Fibroblast of skin of right biceps (primary cell): Measurements from ENCODE around the gene SNX6.

Experiments
- DNase-seq: peaks from one replicate; pipeline ENCODE4 v3.0.0-alpha.2; 2013

SNX6 gene

GRCh38 chr14:34633742-34634141 lies 3.8 kb upstream of the SNX6 start:
- DNase-seq, result no peak

DNA sequence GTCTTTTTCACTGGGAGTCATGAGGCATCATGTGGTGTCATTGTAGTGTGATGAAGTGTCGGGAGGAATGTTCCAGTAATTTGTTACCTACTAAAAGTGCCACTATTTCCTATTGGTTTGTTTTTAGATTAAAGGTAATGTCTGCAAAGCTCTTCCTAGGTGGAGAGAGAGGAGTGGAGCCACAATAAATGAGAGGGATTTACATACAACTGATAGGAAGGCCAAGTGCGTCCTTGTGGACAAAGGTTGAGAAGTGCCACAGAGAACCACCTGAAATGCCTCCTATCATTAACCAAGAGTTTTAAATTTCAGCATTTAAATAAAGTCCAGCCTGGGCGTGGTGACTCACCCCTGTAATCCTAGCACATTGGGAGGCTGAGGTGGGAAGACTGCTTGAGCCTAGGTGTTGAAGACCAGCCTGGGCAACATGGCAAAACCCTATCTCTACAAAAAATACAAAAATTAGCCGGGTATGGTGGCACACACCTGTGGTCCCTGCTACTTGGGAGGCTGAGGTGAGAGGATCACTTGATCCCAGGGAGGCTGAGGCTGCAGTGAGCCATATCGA lies 2.5 kb upstream of the SNX6 start:
- no peak for DNase-seq

DNA sequence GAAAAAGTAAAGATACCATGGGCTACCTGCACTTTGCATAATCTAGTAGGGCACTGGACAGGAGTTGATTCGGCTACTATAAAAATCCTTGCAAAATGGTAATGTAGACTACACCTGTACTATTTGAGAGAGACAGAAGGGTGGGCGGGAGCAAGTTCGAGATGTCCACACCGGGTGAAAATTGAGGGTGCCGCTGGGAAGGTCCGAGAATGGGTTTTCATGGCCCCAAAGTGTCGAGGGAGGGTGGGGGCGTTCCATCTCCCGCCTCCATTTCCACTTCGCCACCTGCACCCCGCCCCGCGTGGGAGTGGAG lies 648 bp downstream of the SNX6 start:
- no peak for DNase-seq

DNA sequence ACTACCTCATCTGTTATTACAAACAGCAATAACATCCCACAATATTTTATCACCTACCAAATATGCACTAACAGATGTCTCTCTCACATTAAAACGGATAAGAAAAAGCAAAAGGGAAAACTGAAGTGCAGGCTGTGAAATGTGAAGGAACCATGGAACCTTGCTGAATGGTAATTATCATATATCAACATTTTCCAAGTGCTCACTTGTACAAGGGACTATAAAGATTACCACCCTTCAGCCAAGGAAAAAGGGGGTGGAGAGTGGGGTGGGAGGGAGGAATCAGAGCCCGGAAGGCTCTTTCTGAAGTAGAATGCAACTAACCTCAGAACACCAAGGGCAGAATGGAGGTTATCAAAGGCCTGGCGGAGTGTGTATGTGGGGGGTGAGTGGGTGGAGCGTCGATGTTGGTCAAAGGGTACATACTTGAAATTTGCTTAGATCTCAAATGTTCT lies 1.2 kb downstream of the SNX6 start:
- DNase-seq, result peak; percentile 32

DNA sequence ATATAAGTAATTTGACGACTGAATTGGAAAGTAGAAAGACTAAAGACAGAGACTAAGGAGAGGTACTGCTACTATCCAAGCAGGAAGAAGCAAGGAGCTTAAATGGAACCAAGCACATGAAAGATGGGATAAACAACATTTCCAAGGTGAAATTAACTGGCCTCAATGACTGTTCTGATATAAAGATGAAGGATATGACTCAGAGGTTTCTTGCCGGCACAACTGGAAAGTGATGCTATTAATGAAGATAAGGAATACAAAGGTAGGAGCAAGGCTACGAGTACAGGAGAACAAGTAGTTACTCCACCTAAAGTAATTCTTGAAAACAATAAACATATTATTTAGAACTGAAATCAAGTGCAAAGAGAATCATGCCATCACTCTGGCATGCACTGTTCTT lies 6.4 kb downstream of the SNX6 start:
- no peak for DNase-seq

GRCh38 chr14:34620839-34621238 lies 9.1 kb downstream of the SNX6 start:
- no peak for DNase-seq

DNA sequence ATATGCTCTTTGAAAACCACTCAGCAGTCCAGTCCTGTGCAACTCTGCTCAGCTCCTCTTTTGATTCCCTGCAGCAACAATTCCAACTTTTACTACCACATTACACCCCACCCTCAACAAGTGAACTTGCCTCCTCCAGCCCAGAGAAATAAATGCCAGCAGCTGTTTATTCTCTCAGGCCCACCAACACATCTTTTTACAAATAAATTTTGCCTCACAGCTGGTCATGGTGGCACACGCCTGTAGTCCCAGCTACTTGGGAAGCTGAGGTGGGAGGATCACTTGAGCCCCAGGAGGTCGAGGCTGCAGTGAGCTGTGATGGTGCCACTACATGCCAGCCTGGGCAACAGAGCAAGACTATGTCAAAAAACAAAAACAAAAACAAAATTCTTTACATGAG lies 9.8 kb downstream of the SNX6 start:
- no peak for DNase-seq

GRCh38 chr14:34619471-34619870 lies 10.5 kb downstream of the SNX6 start:
- no peak for DNase-seq

- no peak for DNase-seq
Observed at GRCh38 chr14:34616360-34616759, 13.6 kb downstream of the SNX6 start.

DNA sequence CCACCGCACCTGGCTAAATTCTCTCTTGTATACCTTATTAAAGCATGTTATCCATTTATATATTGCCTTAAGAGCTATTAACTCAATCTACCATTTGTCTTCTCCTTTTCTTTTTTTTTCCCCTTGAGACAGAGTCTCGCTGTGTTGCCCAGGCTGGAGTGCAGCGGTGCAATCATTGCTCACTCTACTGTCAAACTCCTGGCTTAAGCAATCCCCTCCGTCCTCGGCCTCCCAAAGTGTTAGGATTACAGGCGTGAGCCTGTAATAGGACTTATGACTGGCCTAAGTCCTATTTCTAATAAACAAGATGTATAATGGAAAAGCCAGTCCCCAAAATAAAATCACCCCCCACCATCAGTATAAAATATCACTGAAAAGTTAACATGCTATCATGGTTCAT lies 14.4 kb downstream of the SNX6 start:
- DNase-seq, result no peak

DNA sequence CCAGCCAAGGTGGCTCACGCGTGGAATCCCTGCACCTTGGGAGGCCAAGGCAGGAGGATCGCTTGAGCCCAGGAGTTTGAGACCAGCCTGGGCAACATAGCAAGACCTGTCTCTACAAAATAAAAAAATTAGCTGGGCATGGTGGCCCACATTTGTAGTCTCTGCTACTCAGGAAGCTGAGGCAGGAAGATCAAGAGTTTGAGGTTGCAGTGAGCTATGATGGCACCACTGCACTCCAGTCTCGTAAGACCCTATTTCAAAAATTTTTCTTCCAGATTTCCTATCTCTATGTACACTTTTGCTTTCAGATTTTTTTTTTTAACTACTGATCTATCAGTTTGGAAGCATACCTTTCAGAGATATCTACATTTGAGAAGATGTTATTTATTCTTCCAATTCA lies 15.3 kb downstream of the SNX6 start:
- no peak for DNase-seq

GRCh38 chr14:34610101-34610500 lies 19.8 kb downstream of the SNX6 start:
- no peak for DNase-seq

DNA sequence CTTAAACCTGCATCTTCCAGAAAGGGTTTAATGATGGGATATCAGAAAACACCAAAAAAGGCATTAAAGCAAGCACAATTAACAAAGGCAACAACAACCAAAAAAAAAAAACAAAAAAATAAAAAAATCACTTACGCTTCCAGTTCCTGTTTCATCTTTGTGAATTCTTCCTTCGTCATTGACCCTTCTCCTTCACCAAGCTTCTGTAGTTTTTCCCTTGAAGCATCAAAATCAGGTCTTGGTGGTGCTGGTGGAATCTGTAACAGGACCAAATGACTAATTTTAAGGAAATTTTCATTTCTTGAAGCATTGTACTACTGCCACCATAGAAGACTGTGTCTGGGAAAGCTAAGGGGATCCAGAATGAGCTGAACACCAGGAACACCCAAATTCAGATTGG lies 24.5 kb downstream of the SNX6 start:
- no peak for DNase-seq

- peak; percentile 22 for DNase-seq
Observed at GRCh38 chr14:34604995-34605394, 25.0 kb downstream of the SNX6 start.

GRCh38 chr14:34596891-34597290 lies 33.1 kb downstream of the SNX6 start:
- no peak for DNase-seq

GRCh38 chr14:34593740-34594375 lies 36.1 kb downstream of the SNX6 start:
- DNase-seq, result peak; percentile 63

DNA sequence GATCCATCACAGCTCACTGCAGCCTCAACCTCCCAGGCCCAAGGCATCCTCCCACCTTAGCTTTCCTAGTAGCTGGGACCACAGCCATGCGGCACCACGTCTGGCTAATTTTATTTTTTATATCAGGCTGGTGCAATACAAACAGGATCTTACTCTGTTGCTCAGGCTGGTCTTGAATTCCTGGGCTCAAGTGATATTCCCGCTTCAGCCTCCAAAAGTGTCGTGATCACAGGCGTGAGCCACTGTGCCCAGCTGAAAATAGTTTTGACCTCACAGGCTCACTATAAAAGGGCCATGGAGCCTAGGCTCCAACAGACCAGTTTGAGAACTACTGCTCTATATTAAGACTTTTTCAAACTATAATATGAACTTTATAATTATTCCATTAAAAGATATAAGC lies 37.3 kb downstream of the SNX6 start:
- DNase-seq, result no peak

- no peak for DNase-seq
Observed at GRCh38 chr14:34583525-34583924, 46.4 kb downstream of the SNX6 start.

DNA sequence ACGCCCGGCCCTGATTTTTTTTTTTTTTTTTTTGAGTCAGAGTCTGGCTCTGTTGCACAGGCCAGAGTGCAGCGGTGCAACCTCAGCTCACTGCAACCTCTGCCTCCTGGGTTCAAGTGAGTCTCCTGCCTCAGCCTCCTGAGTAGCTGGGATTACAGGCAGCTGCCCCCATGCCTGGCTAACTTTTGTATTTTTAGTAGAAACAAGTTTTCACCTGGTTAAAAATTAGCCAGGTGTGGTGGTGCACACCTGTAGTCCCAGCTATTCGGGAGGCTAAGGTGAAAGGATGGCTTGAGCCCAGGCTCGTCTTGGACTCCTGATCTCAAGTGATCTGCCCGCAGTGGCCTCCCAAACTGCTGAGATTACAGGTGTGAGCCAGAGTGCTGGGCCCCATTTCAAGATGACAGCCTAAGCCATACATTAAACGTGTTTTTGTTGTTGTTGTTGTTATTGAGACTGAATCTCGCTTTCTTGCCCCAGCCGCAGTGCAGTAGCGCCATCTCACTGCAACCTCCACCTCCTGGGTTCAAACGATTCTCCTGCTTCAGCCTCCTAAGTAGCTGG lies 47.7 kb downstream of the SNX6 start:
- DNase-seq, result no peak

DNA sequence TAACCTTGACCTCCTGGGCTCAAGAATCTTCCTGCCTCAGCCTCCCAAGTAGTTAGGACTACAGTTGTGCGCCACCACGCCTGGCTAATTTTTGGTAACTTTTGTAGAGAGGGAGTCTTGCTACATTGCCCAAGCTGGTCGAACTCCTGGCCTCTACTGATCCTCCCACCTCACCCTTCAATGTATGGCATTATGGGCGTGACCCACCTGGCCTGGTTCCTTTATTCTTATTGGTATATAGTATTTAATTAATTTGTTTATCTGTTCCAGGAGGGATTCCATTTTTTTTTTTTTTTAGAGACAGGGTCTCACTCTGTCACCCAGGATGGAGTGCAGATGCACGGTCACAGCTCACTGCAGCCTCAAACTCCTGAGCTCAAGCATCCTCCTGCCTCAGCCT lies 49.6 kb downstream of the SNX6 start:
- no peak for DNase-seq

DNA sequence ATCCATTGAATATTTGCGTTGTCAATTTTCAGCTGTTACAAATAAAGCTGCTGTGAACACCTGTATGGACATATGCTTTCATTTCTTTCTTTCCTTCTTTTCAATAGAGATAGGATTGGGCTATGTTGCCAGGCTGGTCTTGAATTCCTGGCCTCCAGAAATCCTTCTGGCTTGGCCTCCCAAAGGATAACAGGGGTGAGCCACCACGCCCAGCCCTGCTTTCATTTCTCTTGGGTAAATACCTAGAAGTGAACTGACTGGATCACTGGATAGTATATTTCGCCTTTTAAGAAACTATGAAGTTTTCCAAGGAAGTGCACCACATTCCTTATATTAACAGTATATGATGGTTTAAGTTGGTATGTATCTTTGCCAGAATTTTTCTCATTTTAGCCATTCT lies 58.2 kb downstream of the SNX6 start:
- no peak for DNase-seq

DNA sequence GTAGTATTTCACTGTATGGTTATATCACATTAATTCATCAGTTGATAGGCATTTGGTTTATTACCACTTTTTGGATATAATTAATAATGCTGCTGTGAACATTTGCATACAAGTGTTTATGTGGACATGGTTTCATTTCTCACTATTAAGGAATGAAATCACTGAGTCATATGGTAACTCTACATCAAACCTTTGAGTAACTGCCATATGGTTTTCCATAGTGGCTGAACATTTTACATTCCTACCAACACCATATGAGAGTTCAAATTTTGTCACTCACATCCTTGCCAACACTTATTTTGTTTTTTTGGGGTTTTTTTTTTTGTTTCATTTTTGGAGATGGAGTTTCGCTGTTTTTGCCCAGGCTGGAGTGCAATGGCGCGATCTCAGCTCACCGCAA lies 60.2 kb downstream of the SNX6 start:
- DNase-seq, result peak; percentile 58

DNA sequence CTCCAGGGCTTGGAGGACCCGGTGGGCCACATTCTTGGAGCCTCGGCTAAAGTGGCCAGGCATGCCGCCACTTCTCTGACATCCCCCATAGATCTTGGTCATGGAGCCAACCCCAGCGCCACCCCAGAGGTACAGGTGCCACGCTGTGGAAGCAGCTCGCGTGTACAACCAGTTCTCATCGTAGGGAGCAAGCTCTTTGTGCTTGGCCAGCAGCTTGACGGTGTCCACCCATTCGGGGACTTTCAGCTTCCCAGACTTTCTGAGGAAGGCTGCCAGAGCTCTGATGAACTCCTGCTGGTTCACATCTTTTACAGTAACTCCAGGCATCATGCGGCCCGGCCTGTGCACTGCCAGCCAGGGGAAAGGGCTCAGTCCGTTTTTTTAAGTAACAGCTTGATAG lies 61.1 kb downstream of the SNX6 start:
- DNase-seq, result no peak

DNA sequence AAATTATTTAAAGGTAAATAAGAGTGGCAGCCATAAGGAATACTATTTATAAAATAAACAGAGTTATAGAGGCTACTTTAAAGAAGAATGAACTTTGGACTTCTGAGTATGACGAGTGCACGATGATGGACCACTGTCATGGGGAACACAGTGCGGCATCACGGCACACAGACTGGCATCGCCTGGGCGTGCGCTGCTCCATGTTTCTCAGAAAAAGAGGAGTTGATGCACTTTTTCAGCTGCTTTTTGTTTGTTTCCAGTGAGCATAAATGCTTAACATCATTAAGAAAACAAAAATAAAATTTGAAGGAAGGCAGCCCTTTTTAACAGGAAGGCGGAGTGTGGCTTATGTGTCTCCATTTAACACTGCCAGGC lies 67.2 kb downstream of the SNX6 start:
- DNase-seq, result no peak
